Ishikawa (cell line): ENCODE data around the gene EIF2B1.

Source experiments
- CEBPB ChIP-seq: IDR thresholded peaks from 2 replicates; pipeline ENCODE4 v1.6.1; 2012
- FOXM1 ChIP-seq: IDR thresholded peaks from 2 replicates; pipeline ENCODE4 v1.6.1; 2012; ENCODE audit warnings: low read depth, borderline replicate concordance
- TEAD4 ChIP-seq: IDR thresholded peaks from 2 replicates; pipeline ENCODE4 v1.6.1; 2012
- YY1 ChIP-seq: IDR thresholded peaks from 2 replicates; pipeline ENCODE4 v1.6.1; 2012; ENCODE audit warnings: low read depth
- TF ChIP-seq, protein P1 (sequence below): IDR thresholded peaks from 2 replicates; pipeline ENCODE4 v1.6.1; 2012

DNA sequence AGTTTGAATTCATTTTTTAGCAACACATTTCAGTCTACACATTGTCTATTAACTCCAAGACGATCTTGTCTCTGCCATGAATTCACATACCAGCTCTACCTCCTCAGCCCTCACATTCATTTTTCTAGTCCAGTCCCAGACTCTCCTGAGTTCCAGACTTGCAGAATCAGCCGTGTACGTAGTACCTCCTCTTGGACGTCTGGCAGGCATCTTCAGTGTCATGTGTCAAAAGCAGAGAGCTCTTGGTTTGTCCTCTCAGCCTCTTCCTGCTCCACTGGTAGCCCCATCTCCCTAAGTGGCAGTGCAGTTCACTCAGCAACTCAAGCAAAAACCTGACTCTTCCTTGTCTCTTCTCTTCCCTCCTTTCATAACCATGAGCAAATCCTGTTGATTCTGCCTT lies 22.9 kb upstream of the EIF2B1 start:
- TF ChIP-seq, protein P1, sequence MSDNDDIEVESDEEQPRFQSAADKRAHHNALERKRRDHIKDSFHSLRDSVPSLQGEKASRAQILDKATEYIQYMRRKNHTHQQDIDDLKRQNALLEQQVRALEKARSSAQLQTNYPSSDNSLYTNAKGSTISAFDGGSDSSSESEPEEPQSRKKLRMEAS = no peak
- TF ChIP-seq FOXM1 (no peak), CEBPB (no peak), YY1 (no peak), TEAD4 (no peak)
